GM19324 (cell line): Measurements from ENCODE around the gene C11orf87.

ENCODE experiments used
- ATAC-seq: cut with Tn5 transposase; IDR thresholded peaks from one replicate; pipeline ENCODE4 v1.9.1; 2021; ENCODE audit warnings: mild to moderate bottlenecking, moderate library complexity; ENCODE audit not compliant: unreplicated experiment, low FRiP score

The C11orf87 gene

GRCh38 chr11:109421981-109422869, at the start of gene C11orf87:
Gene C11orf87, plus strand, starts transcription at chr11:109422190. Its CDS starts 1,444 bp downstream, at chr11:109423634.
- no peak for ATAC-seq

DNA sequence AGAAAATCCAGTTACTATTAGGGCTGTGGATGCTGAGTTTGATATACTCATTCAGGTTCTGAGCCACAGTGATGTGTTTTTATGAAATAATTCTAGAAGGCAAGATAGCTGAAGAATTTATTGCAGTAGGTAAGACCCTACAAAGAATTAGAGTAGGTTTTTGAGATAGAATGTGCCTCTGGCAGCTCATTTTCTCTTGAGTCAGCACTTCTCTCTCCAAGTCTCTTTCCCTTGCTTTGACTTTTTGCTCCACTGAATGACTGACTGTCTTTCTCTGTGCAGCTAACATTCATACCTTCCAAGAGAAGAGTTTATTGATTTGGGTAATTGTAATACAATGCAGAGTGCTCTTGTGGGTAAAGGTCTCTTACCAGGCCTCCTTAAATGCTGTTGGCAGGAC, 48.0 kb upstream of the C11orf87 start:
- ATAC-seq, result no peak

DNA sequence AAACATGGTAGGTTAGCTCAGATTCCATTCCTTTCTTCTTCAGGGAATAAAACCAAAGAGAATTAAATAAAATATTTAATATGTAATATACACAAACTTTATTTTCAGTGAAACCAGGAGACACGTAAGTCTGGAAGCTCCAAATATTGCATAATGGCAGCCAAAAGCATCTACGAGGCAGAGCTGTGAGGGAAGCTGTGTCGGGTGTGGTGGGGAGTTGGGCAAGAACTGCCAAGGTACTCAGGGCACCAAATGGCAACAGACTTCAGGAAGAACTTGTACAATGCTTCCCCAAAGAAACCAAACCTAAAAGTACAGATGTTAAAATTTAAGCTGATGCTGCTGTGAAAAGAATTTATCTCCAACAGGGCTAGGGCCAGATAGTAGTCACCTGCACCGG, 47.5 kb upstream of the C11orf87 start:
- no peak for ATAC-seq

GRCh38 chr11:109377039-109377742, 44.8 kb upstream of the C11orf87 start:
- no peak for ATAC-seq

DNA sequence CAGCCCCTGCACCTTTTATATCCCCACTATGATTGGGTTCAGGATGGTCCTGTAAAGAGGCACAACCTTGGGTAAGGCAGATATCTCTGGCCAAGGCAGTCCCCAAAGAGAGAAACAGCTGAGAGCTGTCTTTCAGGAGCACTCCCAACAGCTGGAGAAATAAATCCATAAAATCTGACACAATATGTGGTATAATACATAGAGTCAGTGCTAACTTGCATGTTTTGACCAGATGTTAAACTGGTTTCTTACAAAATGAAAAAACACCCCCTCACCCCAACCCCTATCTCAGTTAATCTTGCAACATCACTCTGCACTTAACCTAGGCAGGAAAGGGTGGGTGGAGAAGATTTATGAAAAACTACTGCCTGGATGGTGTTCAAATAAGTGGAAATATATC, 44.0 kb upstream of the C11orf87 start:
- ATAC-seq, result no peak

GRCh38 chr11:109383306-109383705, 38.7 kb upstream of the C11orf87 start:
- no peak for ATAC-seq

DNA sequence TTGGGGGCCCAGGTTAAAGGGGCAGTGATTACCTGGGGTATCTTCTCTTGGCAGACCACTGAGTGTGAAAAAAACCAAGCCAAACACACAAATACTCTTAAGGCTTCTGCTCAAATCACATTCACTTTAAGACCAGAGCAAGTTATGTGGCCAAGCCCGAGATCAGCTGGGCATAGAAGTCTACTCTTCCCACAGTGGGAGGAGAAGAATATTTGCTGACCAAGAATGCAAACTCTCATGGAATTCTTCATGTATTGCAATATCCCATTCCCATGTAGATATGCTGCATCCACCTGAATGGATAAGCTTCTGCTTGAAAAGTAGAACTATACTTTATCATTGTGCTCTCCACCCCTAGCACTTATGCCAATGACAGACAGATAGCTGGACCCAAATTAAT, 37.1 kb upstream of the C11orf87 start:
- no peak for ATAC-seq

DNA sequence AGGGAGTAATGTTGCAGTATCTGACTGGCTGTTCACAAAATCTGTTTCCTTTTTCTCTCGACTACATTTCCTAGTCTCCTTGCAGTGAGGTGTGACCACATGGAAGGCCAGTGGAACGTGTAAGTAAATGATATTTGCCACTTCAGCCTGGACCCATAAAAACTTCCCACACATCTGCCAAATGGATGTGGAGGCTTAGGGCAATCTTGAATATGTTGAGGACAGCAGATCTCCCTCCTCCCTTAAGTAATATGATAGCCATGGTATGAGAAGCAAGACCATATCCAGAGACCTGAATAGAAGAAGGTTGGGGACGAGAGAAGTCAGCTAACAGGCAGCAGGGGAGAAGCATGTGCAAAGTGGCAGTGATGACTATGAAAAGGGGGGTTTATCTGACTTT, 33.0 kb upstream of the C11orf87 start:
- no peak for ATAC-seq

DNA sequence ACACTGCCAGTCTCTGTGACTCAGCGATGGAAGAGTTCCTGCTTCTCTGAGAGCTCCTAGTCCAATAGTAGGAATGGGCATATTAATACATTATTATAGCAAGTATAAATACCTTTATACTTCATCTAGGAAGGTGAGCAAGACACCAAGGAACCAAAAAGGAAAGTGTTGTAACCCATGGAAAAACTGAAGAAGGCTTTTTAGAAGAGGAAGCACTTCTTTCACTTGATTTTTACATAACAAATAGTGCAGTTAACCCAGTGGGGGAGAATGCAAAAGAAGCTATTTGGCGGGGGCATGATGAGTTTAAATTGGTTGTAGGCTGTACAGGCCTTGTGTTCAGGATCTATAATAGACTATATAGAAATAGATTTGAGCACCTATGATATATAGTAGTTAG, 31.2 kb upstream of the C11orf87 start:
- no peak for ATAC-seq

DNA sequence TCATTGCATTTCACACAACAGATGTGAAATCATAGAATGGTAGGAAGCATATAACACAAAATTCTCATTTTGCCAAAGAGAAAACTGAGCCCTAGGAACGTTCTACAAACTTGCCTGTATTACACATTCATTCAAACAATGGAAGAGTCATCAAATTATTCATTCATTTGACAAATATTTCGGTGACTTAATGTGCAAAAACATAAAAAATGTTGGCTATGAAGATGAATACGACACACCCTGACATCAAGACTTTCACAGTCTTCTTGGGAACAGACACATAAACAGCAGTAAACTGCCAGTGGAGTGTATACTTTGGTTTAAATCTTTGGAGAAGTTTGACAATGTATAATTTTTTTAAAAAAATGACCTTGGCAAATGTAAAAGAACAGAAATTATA, 20.4 kb upstream of the C11orf87 start:
- ATAC-seq, result no peak

- no peak for ATAC-seq
Measured at GRCh38 chr11:109405671-109406070, 16.3 kb upstream of the C11orf87 start.

DNA sequence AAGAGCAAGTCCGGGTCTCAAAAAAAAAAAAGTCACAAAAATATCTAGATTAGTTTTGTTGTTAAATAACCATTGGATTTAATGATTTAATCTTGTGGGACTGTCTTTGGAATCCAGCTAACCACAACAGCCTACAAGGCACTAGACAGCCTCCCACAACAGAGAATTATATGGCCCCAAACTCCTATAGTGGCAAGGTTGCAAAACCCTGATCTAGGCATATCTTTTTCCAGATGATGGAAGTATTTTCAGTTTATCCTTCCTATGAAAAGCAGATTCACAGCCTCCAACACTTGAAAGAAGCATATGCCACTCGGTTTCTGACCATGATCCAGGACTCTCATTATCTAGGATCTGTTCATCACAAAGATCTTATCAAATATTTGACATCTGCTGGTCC, 5.4 kb upstream of the C11orf87 start:
- ATAC-seq, result no peak

DNA sequence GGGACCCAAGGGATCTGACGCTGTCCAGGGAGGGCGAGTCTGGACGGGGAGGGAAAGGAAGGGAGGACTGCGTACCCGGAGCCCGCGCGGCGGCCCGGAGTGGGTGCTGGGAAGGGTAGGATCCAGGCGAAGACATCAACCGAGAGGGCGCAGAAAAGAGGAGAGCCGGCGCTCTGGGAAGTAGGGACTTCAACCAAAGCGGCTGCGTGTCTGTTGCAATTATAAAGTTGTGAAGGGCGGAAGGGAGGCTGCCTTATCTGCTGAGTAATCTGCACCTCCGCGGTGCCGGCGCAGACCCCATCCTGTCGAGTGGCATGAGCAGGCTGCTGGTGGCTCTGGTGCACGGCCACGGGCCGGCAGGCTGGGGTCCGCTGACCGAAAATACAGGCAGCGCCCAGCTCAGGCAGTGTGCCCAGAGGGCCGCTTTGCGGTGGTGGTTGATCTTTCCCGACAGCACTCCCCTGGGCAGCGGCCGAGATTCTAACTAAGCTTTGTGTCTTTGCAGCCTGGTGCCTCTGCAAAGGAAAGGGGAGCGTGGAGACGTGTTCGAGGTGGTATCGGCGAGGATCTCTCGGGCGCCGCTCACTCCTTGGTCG, 978 bp downstream of the C11orf87 start:
- no peak for ATAC-seq

DNA sequence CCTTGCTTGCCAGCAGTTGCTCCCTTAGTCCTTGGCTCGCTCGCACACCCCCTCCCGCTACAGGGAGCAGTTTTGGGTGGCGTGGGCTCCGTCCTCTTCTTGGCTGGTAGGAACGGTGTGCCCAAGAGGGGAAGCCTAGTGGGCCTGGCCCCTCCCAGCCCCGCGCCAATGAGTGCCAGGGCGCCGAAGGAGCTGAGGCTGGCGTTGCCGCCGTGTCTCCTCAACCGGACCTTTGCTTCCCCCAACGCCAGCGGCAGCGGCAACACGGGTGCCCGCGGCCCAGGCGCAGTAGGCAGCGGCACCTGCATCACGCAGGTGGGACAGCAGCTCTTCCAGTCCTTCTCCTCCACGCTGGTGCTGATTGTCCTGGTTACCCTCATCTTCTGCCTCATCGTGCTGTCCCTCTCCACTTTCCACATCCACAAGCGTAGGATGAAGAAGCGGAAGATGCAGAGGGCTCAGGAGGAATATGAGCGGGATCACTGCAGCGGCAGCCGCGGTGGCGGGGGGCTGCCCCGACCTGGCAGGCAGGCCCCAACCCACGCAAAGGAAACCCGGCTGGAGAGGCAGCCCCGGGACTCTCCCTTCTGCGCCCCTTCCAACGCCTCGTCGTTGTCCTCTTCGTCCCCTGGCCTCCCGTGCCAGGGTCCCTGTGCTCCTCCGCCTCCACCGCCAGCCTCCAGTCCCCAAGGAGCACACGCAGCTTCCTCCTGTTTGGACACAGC, 1.6 kb downstream of the C11orf87 start:
- no peak for ATAC-seq

GRCh38 chr11:109424901-109425300, 2.9 kb downstream of the C11orf87 start:
- ATAC-seq, result no peak

DNA sequence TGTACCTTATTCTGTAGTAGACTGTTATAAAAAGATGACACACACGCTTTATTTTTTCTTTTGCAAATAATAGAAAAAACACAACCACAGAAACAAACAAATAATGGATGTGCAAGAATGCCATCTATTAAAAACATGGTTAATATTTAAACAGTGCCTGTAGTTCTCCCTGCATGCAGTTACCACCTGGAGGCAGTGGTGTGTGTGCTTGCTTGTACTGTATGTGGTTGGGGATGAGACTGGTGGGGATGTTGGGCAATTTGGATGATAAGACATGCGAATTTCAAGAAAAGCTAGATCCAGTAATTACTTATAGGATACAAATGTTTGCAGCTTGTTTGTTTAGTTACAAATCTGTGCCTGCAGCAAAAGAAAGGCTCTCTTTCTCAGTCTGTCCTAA, 3.6 kb downstream of the C11orf87 start:
- no peak for ATAC-seq

DNA sequence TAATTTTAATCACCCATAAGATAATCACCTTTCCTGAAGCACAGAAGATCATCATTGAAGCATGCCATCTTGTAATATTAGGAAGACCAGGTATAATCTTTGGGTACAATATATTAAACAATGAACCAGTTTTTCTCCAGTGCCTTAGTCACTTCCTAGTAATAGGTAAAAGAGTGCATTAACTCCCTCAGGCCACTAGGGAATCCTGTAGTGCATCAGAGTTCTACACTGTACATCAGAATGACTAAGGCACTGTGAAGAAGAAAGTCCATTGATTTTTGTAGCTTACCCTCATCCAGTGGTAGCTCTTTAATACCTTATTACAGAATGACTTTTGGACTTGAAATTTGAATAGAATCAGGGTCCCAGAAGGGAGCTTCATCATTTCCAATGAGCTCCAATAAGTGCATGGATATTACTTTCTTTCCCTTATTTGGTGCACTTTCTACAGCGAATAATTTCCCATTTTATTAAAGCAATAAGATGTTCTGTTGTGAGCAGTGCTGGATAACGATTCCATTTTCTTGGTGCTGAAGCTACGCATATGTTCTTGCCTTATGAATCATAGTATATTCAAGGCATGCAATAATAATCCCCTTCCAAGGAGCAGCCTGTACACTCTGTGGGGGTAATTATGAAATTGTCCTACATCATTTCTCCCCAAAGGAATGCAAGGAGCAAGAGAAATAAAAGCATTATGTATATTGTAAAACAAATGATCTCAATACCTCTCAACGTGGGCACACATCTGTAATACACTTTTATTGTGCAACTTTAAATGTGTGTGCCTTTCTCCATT, 4.7 kb downstream of the C11orf87 start:
- ATAC-seq, result no peak

DNA sequence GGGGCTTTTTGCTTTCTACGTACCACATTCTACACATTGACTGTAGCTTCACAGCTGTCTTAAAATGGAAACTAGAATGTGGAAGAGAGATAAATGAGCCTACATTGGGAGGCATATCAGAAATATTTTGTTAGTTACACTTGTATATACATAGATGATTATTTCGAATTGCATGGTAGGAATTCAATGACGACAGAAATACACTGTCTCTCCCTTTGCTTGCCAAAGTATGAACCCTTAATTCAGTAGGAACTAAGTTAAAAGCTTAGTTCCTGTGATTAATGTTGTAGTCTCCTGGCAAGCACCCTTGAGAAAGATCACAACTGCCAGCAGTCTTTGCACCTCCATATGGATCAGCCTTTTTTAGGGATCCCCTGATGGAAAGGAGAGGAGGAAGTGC, 10.1 kb downstream of the C11orf87 start:
- ATAC-seq, result no peak

GRCh38 chr11:109433753-109434256, 11.8 kb downstream of the C11orf87 start:
- ATAC-seq, result no peak
